Mesangial cell (primary cell): ENCODE measurements around the gene OST4. TPM values are rescaled to one million over a fixed set of nuclear protein-coding genes. Genes with fewer than 3 reads are reported as not detected.

Experiments used
- total RNA-seq: library from RNA; depleted of rRNA; stranded (reverse); fragments of >200 nt; gene quantifications from 2 replicates; pipeline ENCODE4 v1.2.3, GENCODE V29; 2015

The OST4 gene
- total RNA-seq, result 419 and 436 TPM in 2 replicates

GRCh38 chr2:27071277-27071989, at the start of gene OST4:
Gene OST4, minus strand, starts transcription at chr2:27071654.

GRCh38 chr2:27118525-27119329, 47.3 kb upstream of the OST4 start, which contains the start of gene CGREF1:
Gene CGREF1, minus strand, starts transcription at chr2:27119128. Its CDS starts 14,762 bp downstream, at chr2:27104366.

GRCh38 chr2:27086724-27087593, 15.5 kb upstream of the OST4 start, which contains the start of gene KHK:
Gene KHK, plus strand, starts transcription at chr2:27086772. Its CDS starts 488 bp downstream, at chr2:27087260.

DNA sequence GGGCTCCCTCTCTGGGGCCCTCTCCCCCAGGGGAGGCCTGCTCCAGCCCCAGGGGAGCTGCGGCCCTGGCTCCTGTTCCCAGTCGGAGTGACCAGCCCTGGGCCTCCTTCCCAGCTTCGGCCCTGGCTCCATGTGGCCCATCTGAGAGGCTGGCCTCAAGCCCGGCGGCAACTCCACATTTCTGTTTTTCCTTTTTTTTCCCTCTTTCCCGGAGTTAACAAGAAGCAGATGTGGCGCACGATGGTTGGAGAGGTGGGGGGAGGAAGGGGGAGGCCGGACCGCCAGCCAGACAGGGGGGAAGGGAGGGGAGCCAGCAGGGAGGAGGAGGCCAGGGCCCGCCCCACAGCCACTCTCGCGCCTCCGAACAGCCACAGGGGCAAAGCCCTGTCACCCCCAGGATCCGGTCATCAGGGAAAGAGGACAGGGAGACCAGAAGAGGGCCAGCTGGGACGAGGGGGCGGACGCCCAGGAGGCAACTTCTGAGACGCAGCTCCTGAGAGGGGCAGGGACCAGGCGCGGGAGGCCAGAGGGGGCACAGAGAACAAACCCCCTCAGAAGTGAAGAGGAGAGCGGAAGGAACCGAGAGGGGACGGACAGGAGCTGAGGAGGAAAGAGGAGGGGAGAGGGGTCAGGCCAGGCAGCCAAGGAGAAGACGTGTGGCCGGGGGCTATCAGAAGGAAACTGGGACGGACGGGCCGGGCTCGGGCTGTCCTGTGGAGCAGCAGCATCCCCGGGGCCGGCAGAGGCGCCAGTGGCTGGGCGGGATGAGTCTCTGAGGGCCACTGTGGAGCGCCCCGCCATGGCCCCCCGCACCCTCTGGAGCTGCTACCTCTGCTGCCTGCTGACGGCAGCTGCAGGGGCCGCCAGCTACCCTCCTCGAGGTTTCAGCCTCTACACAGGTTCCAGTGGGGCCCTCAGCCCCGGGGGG, 7.1 kb upstream of the OST4 start, which contains the start of gene EMILIN1:
EMILIN1 (plus strand) TSS at position 349 of the 928 bp plus-strand sequence; CDS start at position 800, 451 bp downstream.

GRCh38 chr2:27050996-27051901, 20.2 kb downstream of the OST4 start, which contains the start of gene AGBL5:
Gene AGBL5, plus strand, starts transcription at chr2:27051668. Its CDS starts 1,291 bp downstream, at chr2:27052959.

GRCh38 chr2:27032495-27033252, 38.8 kb downstream of the OST4 start, which contains the start of gene TMEM214:
Gene TMEM214, plus strand, starts transcription at chr2:27032965. Its CDS starts 51 bp downstream, at chr2:27033016.

Other genes starting within 250 kb of the OST4 start
- gene DPYSL5, start 223.5 kb downstream of the OST4 start, total RNA-seq, result 0.16 TPM in 1 of 2 replicates, not detected in the other
- 1.3 and 2.0 TPM in 2 replicates for gene MAPRE3, start 101.0 kb downstream of the OST4 start, total RNA-seq
- gene TMEM214, start 38.7 kb downstream of the OST4 start, total RNA-seq, result 44.6 and 49.4 TPM in 2 replicates
- 18.1 and 33.8 TPM in 2 replicates for gene AGBL5, start 20.0 kb downstream of the OST4 start, total RNA-seq
- gene EMILIN1, start 7.0 kb upstream of the OST4 start, total RNA-seq, result 15.2 and 79.6 TPM in 2 replicates
- gene KHK, start 15.1 kb upstream of the OST4 start, total RNA-seq, result 2.5 and 5.4 TPM in 2 replicates
- gene CGREF1, start 47.5 kb upstream of the OST4 start, total RNA-seq, result 2.4 and 2.5 TPM in 2 replicates
- 0.16 and 0.89 TPM in 2 replicates for gene ABHD1, start 52.2 kb upstream of the OST4 start, total RNA-seq
- 41.6 and 72.5 TPM in 2 replicates for gene PREB, start 63.0 kb upstream of the OST4 start, total RNA-seq
- gene PRR30, start 67.8 kb upstream of the OST4 start, total RNA-seq, result not detected in 2 replicates
- not detected in 2 replicates for gene TCF23, start 77.3 kb upstream of the OST4 start, total RNA-seq
- 164 and 249 TPM in 2 replicates for gene ATRAID, start 140.4 kb upstream of the OST4 start, total RNA-seq
- gene SLC5A6, start 140.6 kb upstream of the OST4 start, total RNA-seq, result 28.4 and 63.9 TPM in 2 replicates
- 66.8 and 124 TPM in 2 replicates for gene CAD, start 145.7 kb upstream of the OST4 start, total RNA-seq
- under 0.01 TPM in 1 of 2 replicates, not detected in the other for gene SLC30A3, start 191.4 kb upstream of the OST4 start, total RNA-seq
- not detected in 2 replicates for gene DNAJC5G, start 203.8 kb upstream of the OST4 start, total RNA-seq
- gene TRIM54, start 210.8 kb upstream of the OST4 start, total RNA-seq, result not detected in 2 replicates
- 0.65 and 0.76 TPM in 2 replicates for gene UCN, start 236.8 kb upstream of the OST4 start, total RNA-seq